GM21381 (cell line): ENCODE results near the gene BRD1.
"Not testable (repeated sequence)": the region's sequence is repeated elsewhere in the genome, so short reads cannot be mapped to it uniquely, and the experiment has no call there.

ENCODE experiments used
- ATAC-seq: cut with Tn5 transposase; IDR thresholded peaks from one replicate; pipeline ENCODE4 v1.9.1; 2021; ENCODE audit warnings: mild to moderate bottlenecking, moderate library complexity; ENCODE audit not compliant: unreplicated experiment

Gene BRD1

GRCh38 chr22:49785046-49785521 is 42.6 kb downstream of the BRD1 start:
- ATAC-seq, result no peak

- ATAC-seq, result no peak
Measured at GRCh38 chr22:49784630-49784971, 43.1 kb downstream of the BRD1 start.

- no peak for ATAC-seq
Measured at GRCh38 chr22:49783926-49784629, 43.6 kb downstream of the BRD1 start.

DNA sequence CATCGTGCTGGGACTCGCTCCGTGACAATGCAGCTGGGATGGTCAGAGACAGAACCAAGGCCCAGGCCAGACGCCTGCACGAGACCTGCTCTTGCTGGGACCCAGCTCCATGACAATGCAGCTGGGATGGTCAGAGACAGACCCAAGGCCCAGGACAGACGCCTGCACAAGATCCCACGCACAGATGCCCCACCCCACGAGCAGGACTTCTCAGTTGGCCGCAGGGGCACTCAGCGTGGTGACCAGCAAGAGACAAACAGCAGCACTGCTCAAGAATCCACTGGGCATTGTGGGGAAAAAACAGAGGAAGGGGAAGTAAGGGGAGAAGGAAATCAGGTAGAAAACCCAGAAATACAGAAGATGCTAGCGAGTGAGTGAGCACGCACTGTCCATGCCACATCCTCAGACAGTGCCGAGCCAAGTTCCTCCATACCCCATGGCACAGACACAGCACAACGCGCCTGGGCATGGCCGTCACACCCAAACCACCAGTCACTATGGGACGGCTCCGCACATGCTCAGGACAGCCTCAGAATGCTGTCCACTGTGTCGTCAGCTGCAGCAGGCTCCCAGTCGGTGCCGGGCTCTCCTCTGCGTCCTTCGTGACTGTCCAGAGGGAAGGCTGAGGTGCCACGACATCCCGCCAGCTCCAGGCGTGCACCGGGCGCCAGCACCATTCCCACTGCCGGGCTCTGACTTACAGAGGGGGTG is 44.5 kb downstream of the BRD1 start:
- no peak for ATAC-seq

GRCh38 chr22:49781886-49782285 is 45.8 kb downstream of the BRD1 start:
- ATAC-seq, result not testable (repeated sequence)

- ATAC-seq, result no peak
Measured at GRCh38 chr22:49781289-49781782, 46.3 kb downstream of the BRD1 start.

DNA sequence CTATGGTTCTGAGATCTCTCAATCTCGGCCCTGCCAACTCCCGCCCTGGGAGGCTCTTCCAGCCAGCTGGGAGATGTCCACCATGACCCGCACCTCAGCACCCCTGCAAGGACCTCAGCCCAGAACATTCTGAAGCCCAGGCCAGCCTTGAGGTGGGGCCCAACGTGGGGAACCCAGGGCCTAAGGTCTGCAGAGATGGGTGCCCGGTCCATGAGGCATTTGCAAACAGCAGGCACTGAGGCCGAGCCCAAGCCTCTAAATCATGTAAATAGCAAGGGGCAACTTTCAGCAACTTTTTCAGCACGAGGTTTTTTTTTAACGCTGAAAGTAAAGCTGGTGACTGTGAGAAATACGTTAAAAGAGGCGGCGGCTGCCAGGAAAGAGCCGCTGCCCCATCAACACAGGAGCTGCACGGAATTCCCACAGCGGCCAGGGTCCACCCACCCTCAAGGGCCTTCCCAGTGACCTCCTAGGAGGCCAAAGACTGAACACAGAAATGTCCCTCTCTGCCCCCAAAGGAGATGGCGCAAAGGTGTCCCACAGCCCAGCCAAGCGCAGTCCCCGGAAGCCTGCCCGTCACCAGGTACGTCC is 46.9 kb downstream of the BRD1 start:
- no peak for ATAC-seq

GRCh38 chr22:49779853-49780697 is 47.6 kb downstream of the BRD1 start:
- no peak for ATAC-seq

DNA sequence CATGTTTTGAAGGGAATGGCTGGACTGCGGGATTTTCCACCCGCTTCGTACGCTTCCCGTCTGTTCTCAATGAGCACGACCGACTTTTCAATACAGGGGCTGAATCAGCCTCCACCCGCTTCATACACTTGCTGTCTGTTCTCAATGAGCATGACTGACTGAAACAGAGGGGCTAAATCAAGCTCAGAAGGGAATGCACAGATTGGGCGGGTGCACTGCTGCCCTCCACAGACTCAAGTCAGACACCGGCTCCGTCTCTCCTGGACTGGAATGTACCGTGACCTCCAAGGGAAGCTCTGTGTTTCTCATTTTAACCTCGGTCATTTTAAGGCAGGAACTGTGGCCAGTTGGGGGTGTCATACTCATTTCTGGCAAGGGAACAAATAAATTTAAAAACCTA is 48.5 kb downstream of the BRD1 start:
- no peak for ATAC-seq

- no peak for ATAC-seq
Measured at GRCh38 chr22:49777569-49778249, 50.0 kb downstream of the BRD1 start.

DNA sequence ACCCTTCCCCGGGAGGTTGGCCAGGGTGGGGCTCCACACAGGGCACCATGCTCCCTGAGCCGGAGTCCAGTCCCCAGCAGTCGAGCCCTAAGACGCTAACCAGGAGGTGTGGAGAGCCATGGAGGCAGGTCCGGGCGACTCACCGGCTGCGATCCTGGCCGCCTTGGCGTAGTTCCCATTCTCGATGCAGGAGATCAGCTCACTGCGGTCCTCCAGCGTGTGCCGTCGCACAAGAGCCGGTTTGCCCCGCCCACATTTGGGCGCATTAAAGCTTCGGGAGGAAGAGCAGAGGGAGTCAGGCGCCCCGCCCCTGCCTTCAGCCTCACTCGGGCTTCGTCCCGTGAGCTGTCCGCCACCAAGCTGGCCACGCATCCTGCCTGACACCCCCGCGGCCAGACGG is 50.8 kb downstream of the BRD1 start:
- ATAC-seq, result no peak

- no peak for ATAC-seq
Measured at GRCh38 chr22:49775867-49776511, 51.7 kb downstream of the BRD1 start.

DNA sequence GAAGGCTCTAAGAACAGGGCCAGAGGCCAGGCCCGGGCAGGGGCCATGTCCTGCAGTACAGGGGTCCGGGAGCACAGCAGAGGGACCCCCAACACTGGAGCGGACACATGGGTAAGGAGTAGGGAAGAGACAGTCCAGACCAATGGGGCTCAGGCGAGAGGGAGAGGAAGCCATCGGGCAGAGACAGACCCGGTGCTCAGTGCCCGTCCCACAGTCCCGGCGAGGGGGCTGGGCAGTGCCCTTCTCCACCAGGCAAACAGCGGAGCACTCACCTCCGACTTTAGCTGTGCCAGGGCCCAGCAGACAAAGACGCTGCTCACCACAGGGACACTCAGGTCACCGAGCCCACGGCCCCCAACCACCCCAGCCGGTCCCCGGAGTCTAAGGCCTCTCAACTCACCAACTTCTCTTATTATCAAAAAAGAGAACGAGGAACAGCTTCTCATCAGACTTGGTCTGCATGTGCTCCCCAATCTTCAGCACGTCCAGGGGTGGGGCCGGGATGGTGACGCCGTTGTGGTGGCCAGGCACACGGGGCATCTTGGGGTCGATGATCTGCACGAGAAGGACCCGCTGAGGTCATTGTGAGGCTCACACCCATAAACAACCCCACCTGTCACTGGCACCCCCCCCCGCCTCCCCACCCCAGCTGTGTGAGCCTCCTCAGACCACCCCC is 52.3 kb downstream of the BRD1 start:
- no peak for ATAC-seq

GRCh38 chr22:49774499-49775151 is 53.0 kb downstream of the BRD1 start:
- ATAC-seq, result no peak

- ATAC-seq, result no peak
Measured at GRCh38 chr22:49774046-49774445, 53.6 kb downstream of the BRD1 start.

DNA sequence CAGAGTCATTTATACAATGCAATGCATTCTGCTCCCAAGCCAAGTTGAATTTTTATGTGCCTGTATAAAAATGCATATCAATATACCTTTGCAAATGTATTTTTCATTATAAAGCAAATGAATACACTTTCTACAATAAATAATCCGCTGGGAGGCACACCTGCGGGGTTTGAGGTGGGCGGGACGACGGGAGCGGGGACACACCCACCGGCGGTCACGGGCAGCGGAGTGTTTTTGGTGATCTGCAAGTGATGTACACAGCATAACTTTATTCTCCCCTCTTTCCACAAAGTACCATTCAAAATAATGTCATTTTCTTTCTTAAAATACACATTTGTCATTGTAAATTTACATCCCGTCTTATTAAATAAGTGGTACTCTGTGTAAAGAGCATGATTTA is 54.1 kb downstream of the BRD1 start:
- no peak for ATAC-seq

- ATAC-seq, result no peak
Measured at GRCh38 chr22:49772692-49773091, 55.0 kb downstream of the BRD1 start.

DNA sequence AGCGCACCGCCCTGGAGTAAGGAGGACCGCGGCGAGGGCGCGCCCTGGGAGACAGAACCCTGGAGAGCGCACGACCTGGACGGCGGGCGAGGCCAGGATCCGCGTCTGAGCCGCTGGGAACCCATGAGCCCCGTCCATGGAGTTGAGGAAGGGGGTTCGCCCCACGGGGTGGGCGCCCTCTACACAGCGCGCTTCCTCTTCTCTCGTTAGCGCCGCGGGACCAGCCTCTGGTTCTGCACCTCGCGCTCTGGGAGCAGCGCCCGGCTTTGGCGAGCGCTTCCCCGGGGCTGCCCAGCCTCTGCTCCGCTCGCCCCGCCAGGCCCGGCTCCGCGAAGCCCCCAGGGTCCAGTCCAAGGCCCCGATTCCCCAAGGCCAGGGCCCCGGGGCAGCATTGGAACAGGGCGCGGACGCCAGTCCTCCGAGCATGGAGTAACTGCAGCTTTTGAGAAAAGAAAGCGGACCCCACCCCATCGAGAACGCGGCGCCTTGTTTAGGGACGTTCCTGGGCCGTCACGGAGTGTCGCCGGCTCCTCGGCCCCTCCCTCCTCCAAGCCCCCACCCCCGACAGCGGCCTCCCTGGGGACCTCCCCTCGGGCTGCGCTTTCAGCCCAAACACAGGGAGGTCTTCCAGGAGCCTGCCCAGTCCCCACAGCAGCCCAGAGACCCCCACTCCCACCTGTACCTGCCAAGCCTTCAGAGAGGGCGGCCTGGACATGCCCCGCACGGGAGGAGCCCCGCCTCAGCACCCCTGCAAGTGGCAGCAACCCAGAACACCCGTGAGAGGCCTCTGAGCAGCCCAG is 56.2 kb downstream of the BRD1 start:
- no peak for ATAC-seq
